Measurements from ENCODE around the gene CD48. TPM values are rescaled to one million over a fixed set of nuclear protein-coding genes. Genes with fewer than 3 reads are reported as not detected.

Gene CD48
- total and polyA plus RNA-seq, 2 experiments from 2014 or later = 0.30 TPM; not detected in 1

DNA sequence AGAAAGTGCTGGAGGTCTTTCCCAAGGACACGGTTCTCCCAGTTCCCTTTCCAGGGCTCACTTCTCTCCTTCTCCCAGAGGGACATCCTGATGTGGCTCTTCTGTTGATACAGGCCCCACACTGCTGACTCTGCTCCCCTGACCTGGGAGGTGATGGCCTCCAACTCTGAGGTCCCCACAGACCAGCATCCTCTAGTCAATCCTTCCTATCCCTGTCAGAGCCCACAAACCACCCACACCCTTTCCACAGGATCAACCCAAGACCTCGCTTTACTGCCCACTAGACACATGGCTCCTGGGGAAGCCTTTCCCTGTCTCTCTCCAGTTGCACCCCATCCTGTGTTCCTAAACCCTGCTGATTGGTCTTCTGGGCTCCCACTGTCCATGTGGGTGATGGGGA lies 39.0 kb upstream of the CD48 start:
- peaks cover 4% of the 10 kb centered on the region for H3K4me1 ChIP-seq (ENCODE audit: insufficient read depth)

DNA sequence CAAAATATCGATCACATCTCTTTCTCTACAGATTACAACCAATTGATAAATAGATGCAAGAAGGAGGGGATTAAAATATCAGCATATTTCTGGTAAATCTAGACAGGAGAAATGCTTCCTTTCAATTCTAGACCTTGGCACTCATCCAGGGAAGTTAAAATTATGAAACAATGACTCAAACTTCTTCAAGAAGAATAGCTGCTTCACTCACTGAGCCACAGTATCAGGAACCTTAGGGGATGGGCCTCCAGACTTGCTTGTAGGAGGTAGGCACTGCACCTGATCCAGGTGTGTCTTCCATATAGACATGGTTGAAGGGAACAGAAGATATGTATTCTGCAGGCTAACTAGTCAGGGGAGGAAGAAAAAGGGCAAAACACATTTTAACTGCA lies 37.3 kb upstream of the CD48 start:
- Histone ChIP-seq H3K4me3 (no peak overlapping the region), H3K4me2 (no peak overlapping the region), H3K9me3 (ENCODE audit: low read depth) (no peaks in the 10 kb centered on the region), H3K79me2 (no peaks in the 10 kb centered on the region), H2AFZ (no peak overlapping the region), H4K20me1 (ENCODE audit: insufficient read depth, poor library complexity, severe bottlenecking) (no peaks in the 10 kb centered on the region), H3K36me3 (replicated peaks; ENCODE audit: insufficient read depth, low read depth) (no peaks in the 10 kb centered on the region), H3K4me1 (ENCODE audit: insufficient read depth) (peaks cover 4% of the 10 kb centered on the region), H3K27me3 (no peaks in the 10 kb centered on the region), H3K27ac (no peak overlapping the region), H3K9me2 (replicated peaks; ENCODE audit: insufficient read depth) (no peaks in the 10 kb centered on the region)
- TF ChIP-seq EZH2 (IDR thresholded peaks at IDR 0.05; ENCODE audit: borderline replicate concordance) = no peak
- no peak for TF ChIP-seq EZH2phosphoT487 (IDR thresholded peaks at IDR 0.05; ENCODE audit: low read depth, severe bottlenecking, unreplicated experiment)
- TF ChIP-seq, protein P1, sequence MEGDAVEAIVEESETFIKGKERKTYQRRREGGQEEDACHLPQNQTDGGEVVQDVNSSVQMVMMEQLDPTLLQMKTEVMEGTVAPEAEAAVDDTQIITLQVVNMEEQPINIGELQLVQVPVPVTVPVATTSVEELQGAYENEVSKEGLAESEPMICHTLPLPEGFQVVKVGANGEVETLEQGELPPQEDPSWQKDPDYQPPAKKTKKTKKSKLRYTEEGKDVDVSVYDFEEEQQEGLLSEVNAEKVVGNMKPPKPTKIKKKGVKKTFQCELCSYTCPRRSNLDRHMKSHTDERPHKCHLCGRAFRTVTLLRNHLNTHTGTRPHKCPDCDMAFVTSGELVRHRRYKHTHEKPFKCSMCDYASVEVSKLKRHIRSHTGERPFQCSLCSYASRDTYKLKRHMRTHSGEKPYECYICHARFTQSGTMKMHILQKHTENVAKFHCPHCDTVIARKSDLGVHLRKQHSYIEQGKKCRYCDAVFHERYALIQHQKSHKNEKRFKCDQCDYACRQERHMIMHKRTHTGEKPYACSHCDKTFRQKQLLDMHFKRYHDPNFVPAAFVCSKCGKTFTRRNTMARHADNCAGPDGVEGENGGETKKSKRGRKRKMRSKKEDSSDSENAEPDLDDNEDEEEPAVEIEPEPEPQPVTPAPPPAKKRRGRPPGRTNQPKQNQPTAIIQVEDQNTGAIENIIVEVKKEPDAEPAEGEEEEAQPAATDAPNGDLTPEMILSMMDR (IDR thresholded peaks at IDR 0.05; ENCODE audit: poor library complexity) = no peak
- no peak for DNase-seq (ENCODE audit: low spot score)
- 94% methylated on average over 1 of the region's 1 CpG for WGBS (ENCODE audit: low lambda C conversion rate, missing lambda C conversion rate)

More for the DNA sequence above, 39.0 kb upstream of the CD48 start:
- H3K27ac ChIP-seq = no peak overlapping the region
- H4K20me1 ChIP-seq (ENCODE audit: insufficient read depth, poor library complexity, severe bottlenecking) = no peaks in the 10 kb centered on the region
- no peak overlapping the region for H3K4me2 ChIP-seq
- H3K79me2 ChIP-seq = no peaks in the 10 kb centered on the region
- no peaks in the 10 kb centered on the region for H3K9me3 ChIP-seq (ENCODE audit: low read depth)
- H3K4me3 ChIP-seq = no peak overlapping the region
- 92% methylated on average over 2 of the region's 2 CpGs for WGBS (ENCODE audit: low lambda C conversion rate, missing lambda C conversion rate)
- no peak for TF ChIP-seq EZH2 (IDR thresholded peaks at IDR 0.05; ENCODE audit: borderline replicate concordance)
- H3K27me3 ChIP-seq = no peaks in the 10 kb centered on the region
- no peaks in the 10 kb centered on the region for H3K9me2 ChIP-seq (replicated peaks; ENCODE audit: insufficient read depth)
- H3K36me3 ChIP-seq (replicated peaks; ENCODE audit: insufficient read depth, low read depth) = no peaks in the 10 kb centered on the region
- no peak for DNase-seq (ENCODE audit: low spot score)
- no peak overlapping the region for H2AFZ ChIP-seq

DNA sequence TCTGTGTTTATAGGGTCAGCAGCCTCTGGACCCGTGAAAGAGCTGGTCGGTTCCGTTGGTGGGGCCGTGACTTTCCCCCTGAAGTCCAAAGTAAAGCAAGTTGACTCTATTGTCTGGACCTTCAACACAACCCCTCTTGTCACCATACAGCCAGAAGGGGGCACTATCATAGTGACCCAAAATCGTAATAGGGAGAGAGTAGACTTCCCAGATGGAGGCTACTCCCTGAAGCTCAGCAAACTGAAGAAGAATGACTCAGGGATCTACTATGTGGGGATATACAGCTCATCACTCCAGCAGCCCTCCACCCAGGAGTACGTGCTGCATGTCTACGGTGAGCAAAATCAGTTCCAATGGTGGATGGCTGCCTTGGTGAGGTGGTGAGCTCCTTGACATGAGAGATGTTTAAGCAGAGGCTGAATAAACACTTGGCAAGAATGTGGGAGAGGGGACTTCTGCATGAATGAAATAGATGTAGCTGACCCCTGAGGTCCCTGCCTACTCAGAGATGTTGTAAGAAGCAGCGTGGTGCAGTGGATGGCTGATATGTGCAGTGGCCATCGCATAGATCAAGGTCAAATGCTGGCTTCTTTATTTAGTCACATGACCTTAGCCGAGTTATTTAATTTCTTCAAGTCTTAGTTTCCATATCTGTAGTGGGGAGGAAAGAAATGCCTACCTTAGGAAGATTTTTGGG lies 36.7 kb upstream of the CD48 start:
- Histone ChIP-seq H3K4me3 (no peak overlapping the region), H3K27me3 (no peaks in the 10 kb centered on the region), H3K4me1 (ENCODE audit: insufficient read depth) (peaks cover 4% of the 10 kb centered on the region), H2AFZ (no peak overlapping the region), H3K9me3 (ENCODE audit: low read depth) (no peaks in the 10 kb centered on the region), H3K9me2 (replicated peaks; ENCODE audit: insufficient read depth) (no peaks in the 10 kb centered on the region), H4K20me1 (ENCODE audit: insufficient read depth, poor library complexity, severe bottlenecking) (no peaks in the 10 kb centered on the region), H3K27ac (no peak overlapping the region), H3K79me2 (no peaks in the 10 kb centered on the region), H3K36me3 (replicated peaks; ENCODE audit: insufficient read depth, low read depth) (no peaks in the 10 kb centered on the region), H3K4me2 (no peak overlapping the region)
- no peak for DNase-seq (ENCODE audit: low spot score)
- TF ChIP-seq, protein P1 (IDR thresholded peaks at IDR 0.05; ENCODE audit: poor library complexity) = no peak
- TF ChIP-seq EZH2 (IDR thresholded peaks at IDR 0.05; ENCODE audit: borderline replicate concordance) (no peak), EZH2phosphoT487 (IDR thresholded peaks at IDR 0.05; ENCODE audit: low read depth, severe bottlenecking, unreplicated experiment) (no peak)
- WGBS (ENCODE audit: low lambda C conversion rate, missing lambda C conversion rate) = 89% methylated on average over 10 of the region's 10 CpGs

DNA sequence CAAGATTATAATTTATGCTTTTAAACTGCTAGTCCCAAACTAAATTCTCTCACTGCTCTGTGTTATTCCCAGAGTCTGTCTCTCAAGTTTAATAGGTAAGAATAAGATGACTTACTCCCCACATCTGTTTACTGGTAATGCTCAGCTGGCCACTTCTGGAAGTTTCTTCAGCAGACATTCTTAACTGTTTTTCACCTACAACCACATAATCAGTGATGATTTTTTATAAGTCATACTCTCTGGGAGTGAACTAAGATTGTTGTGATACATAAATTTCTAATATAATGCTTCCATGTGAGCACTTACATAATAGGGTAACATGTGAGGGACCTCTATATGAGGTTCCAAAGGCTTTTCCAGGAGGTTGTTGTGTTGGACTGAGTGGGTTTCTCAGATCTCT lies 36.1 kb upstream of the CD48 start:
- no peak for TF ChIP-seq EZH2 (IDR thresholded peaks at IDR 0.05; ENCODE audit: borderline replicate concordance)
- no peak for TF ChIP-seq EZH2phosphoT487 (IDR thresholded peaks at IDR 0.05; ENCODE audit: low read depth, severe bottlenecking, unreplicated experiment)
- TF ChIP-seq, protein P1 (IDR thresholded peaks at IDR 0.05; ENCODE audit: poor library complexity) = no peak
- no peaks in the 10 kb centered on the region for H3K9me3 ChIP-seq (ENCODE audit: low read depth)
- no peaks in the 10 kb centered on the region for H3K9me2 ChIP-seq (replicated peaks; ENCODE audit: insufficient read depth)
- DNase-seq (ENCODE audit: low spot score) = no peak
- H3K4me1 ChIP-seq (ENCODE audit: insufficient read depth) = peaks cover 3% of the 10 kb centered on the region
- no peak overlapping the region for H2AFZ ChIP-seq
- H3K27me3 ChIP-seq = no peaks in the 10 kb centered on the region
- H4K20me1 ChIP-seq (ENCODE audit: insufficient read depth, poor library complexity, severe bottlenecking) = no peaks in the 10 kb centered on the region
- no peak overlapping the region for H3K4me3 ChIP-seq
- no peaks in the 10 kb centered on the region for H3K79me2 ChIP-seq
- H3K36me3 ChIP-seq (replicated peaks; ENCODE audit: insufficient read depth, low read depth) = no peaks in the 10 kb centered on the region
- no peak overlapping the region for H3K27ac ChIP-seq
- H3K4me2 ChIP-seq = no peak overlapping the region
